HG02981 (cell line): ENCODE measurements around the gene POU6F2.
A peak's percentile ranks its signal among the peaks of the same experiment; 100 is the strongest.

ENCODE experiments used
- ATAC-seq: cut with Tn5 transposase; IDR thresholded peaks from one replicate; pipeline ENCODE4 v1.9.1; 2021; ENCODE audit warnings: mild to moderate bottlenecking, moderate library complexity; ENCODE audit not compliant: unreplicated experiment

POU6F2 gene

GRCh38 chr7:39468808-39469374 lies 491.2 kb downstream of the POU6F2 start:
- no peak for ATAC-seq

GRCh38 chr7:39480901-39481300 lies 503.2 kb downstream of the POU6F2 start:
- ATAC-seq = no peak

- no peak for ATAC-seq
Measured at GRCh38 chr7:39488467-39489393, 511.0 kb downstream of the POU6F2 start.

- ATAC-seq = no peak
Measured at GRCh38 chr7:39490296-39490695, 512.6 kb downstream of the POU6F2 start.

- no peak for ATAC-seq
Measured at GRCh38 chr7:39493934-39494333, 516.2 kb downstream of the POU6F2 start.

GRCh38 chr7:39501358-39501757 lies 523.6 kb downstream of the POU6F2 start:
- no peak for ATAC-seq

GRCh38 chr7:39504963-39505362 lies 527.3 kb downstream of the POU6F2 start:
- ATAC-seq = no peak

GRCh38 chr7:39507866-39508551 lies 530.3 kb downstream of the POU6F2 start:
- peak; percentile 78 for ATAC-seq

- no peak for ATAC-seq
Measured at GRCh38 chr7:39509436-39509835, 531.7 kb downstream of the POU6F2 start.

- no peak for ATAC-seq
Measured at GRCh38 chr7:39509912-39510311, 532.2 kb downstream of the POU6F2 start.

- ATAC-seq = no peak
Measured at GRCh38 chr7:39510864-39511354, 533.2 kb downstream of the POU6F2 start.

- no peak for ATAC-seq
Measured at GRCh38 chr7:39515534-39516228, 538.0 kb downstream of the POU6F2 start.

GRCh38 chr7:39516498-39516897 lies 538.8 kb downstream of the POU6F2 start:
- no peak for ATAC-seq

GRCh38 chr7:39517240-39517639 lies 539.5 kb downstream of the POU6F2 start:
- ATAC-seq = no peak
